Mesendoderm (in vitro differentiated cells): Measurements from ENCODE around the gene PTPRD.

Experiments used
- DNase-seq: peaks from one replicate; pipeline ENCODE4 v3.0.0; 2013
- H2AK5ac ChIP-seq: 2 replicates; pipeline ENCODE4 v1.6.1; 2013; ENCODE audit warnings: low read length, inconsistent platforms
- H2BK120ac ChIP-seq: 2 replicates; pipeline ENCODE4 v1.6.1; 2013; ENCODE audit warnings: low read depth, mild to moderate bottlenecking, low read length, moderate library complexity, mixed read lengths
- H2BK15ac ChIP-seq: replicated peaks from 2 replicates; pipeline ENCODE4 v1.6.1; 2013; ENCODE audit warnings: low read depth, mild to moderate bottlenecking, moderate library complexity
- H2BK5ac ChIP-seq: 2 replicates; pipeline ENCODE4 v1.6.1; 2013; ENCODE audit warnings: low read length, inconsistent platforms
- H3K18ac ChIP-seq: 2 replicates; pipeline ENCODE4 v1.6.1; 2013; ENCODE audit warnings: mild to moderate bottlenecking, low read length, mixed read lengths
- H3K23ac ChIP-seq: one replicate; pipeline ENCODE4 v1.6.1; 2013; ENCODE audit warnings: low read length
- H3K27ac ChIP-seq: 2 replicates; pipeline ENCODE4 v1.5.1; 2013; ENCODE audit warnings: low read depth, mild to moderate bottlenecking, inconsistent platforms, low read length, moderate library complexity
- H3K27me3 ChIP-seq: 2 replicates; pipeline ENCODE4 v1.6.1; 2013; ENCODE audit warnings: low read length, control low read depth, mild to moderate bottlenecking, inconsistent platforms; ENCODE audit not compliant: insufficient read depth, poor library complexity
- H3K36me3 ChIP-seq: 2 replicates; pipeline ENCODE4 v1.6.1; 2013; ENCODE audit warnings: low read length, inconsistent platforms; ENCODE audit not compliant: control insufficient read depth, insufficient read depth
- H3K4ac ChIP-seq: one replicate; pipeline ENCODE4 v1.6.1; 2013; ENCODE audit warnings: low read depth, mild to moderate bottlenecking, low read length, moderate library complexity
- H3K4me1 ChIP-seq: 2 replicates; pipeline ENCODE4 v1.6.1; 2013; ENCODE audit warnings: low read depth, low read length, inconsistent platforms; ENCODE audit not compliant: control insufficient read depth
- H3K4me2 ChIP-seq: 2 replicates; pipeline ENCODE4 v1.6.1; 2013; ENCODE audit warnings: low read length
- H3K4me3 ChIP-seq: 2 replicates; pipeline ENCODE4 v1.5.1; 2013; ENCODE audit warnings: mild to moderate bottlenecking, low read length
- H3K56ac ChIP-seq: one replicate; pipeline ENCODE4 v1.6.1; 2013; ENCODE audit warnings: low read length
- H3K79me1 ChIP-seq: 2 replicates; pipeline ENCODE4 v1.6.1; 2013; ENCODE audit warnings: low read length, inconsistent platforms
- H3K79me2 ChIP-seq: 2 replicates; pipeline ENCODE4 v1.6.1; 2013; ENCODE audit warnings: mild to moderate bottlenecking, low read length; ENCODE audit not compliant: control insufficient read depth, insufficient read depth
- H3K9ac ChIP-seq: 2 replicates; pipeline ENCODE4 v1.6.1; 2013; ENCODE audit warnings: low read length, inconsistent platforms
- H4K5ac ChIP-seq: one replicate; pipeline ENCODE4 v1.6.1; 2013; ENCODE audit warnings: low read length
- H4K8ac ChIP-seq: one replicate; pipeline ENCODE4 v1.6.1; 2013; ENCODE audit warnings: low read depth, mild to moderate bottlenecking, control low read depth, low read length, moderate library complexity
- whole genome bisulfite sequencing: extraction: QIAGEN DNeasy Blood & Tissue Kit; methylation state at CpG from one replicate; pipeline ENCODE4 v1.1.7; 2013; ENCODE audit warnings: low lambda C conversion rate, missing lambda C conversion rate; ENCODE audit not compliant: insufficient coverage; ENCODE audit errors: extremely low coverage; 5-methylcytosine and 5-hydroxymethylcytosine counted together

Gene PTPRD

GRCh38 chr9:8382266-8382665 is 2230.5 kb downstream of the PTPRD start:
- no peak overlapping the region for H3K23ac ChIP-seq
- no peaks in the 10 kb centered on the region for H3K27me3 ChIP-seq
- no peaks in the 10 kb centered on the region for H3K4me1 ChIP-seq
- H3K18ac ChIP-seq, result no peak overlapping the region
- peak; percentile 31 for DNase-seq
- H2BK15ac ChIP-seq, result no peak overlapping the region
- H3K36me3 ChIP-seq, result no peaks in the 10 kb centered on the region
- no peak overlapping the region for H3K9ac ChIP-seq
- H3K4me2 ChIP-seq, result no peak overlapping the region
- WGBS, result no CpG with 5 or more reads among the region's 1 CpG
- H2AK5ac ChIP-seq, result no peak overlapping the region
- no peak overlapping the region for H3K4ac ChIP-seq
- H2BK120ac ChIP-seq, result no peak overlapping the region
- no peak overlapping the region for H4K5ac ChIP-seq
- H2BK5ac ChIP-seq, result no peak overlapping the region
- H3K79me2 ChIP-seq, result no peaks in the 10 kb centered on the region
- no peaks in the 10 kb centered on the region for H3K79me1 ChIP-seq
- H3K4me3 ChIP-seq, result no peak overlapping the region
- H3K27ac ChIP-seq, result no peak overlapping the region
- H3K56ac ChIP-seq, result no peak overlapping the region
- H4K8ac ChIP-seq, result no peak overlapping the region

GRCh38 chr9:8381601-8382000 is 2231.2 kb downstream of the PTPRD start:
- Histone ChIP-seq H3K56ac (no peak overlapping the region), H3K23ac (no peak overlapping the region), H2BK15ac (no peak overlapping the region), H3K18ac (no peak overlapping the region), H3K36me3 (no peaks in the 10 kb centered on the region), H3K27ac (no peak overlapping the region), H3K4ac (no peak overlapping the region), H3K4me3 (no peak overlapping the region), H4K5ac (no peak overlapping the region), H3K27me3 (no peaks in the 10 kb centered on the region), H3K4me1 (no peaks in the 10 kb centered on the region), H3K79me1 (no peaks in the 10 kb centered on the region), H2BK5ac (no peak overlapping the region), H3K79me2 (no peaks in the 10 kb centered on the region), H2BK120ac (no peak overlapping the region), H3K9ac (no peak overlapping the region), H3K4me2 (no peak overlapping the region), H2AK5ac (no peak overlapping the region), H4K8ac (no peak overlapping the region)
- no CpG with 5 or more reads among the region's 3 CpGs for WGBS
- no peak for DNase-seq

GRCh38 chr9:8374471-8374870 is 2238.3 kb downstream of the PTPRD start:
- Histone ChIP-seq H3K18ac (no peak overlapping the region), H2BK120ac (no peak overlapping the region), H3K36me3 (no peaks in the 10 kb centered on the region), H3K4me3 (no peak overlapping the region), H3K4me1 (peaks cover 2% of the 10 kb centered on the region), H4K8ac (no peak overlapping the region), H2BK5ac (no peak overlapping the region), H3K4ac (no peak overlapping the region), H2AK5ac (no peak overlapping the region), H3K9ac (no peak overlapping the region), H3K56ac (no peak overlapping the region), H2BK15ac (no peak overlapping the region), H4K5ac (no peak overlapping the region), H3K4me2 (no peak overlapping the region), H3K27ac (no peak overlapping the region), H3K23ac (no peak overlapping the region), H3K79me2 (no peaks in the 10 kb centered on the region), H3K27me3 (no peaks in the 10 kb centered on the region), H3K79me1 (no peaks in the 10 kb centered on the region)
- peak; percentile 13 for DNase-seq
- no CpG with 5 or more reads among the region's 3 CpGs for WGBS

- no peak overlapping the region for H3K56ac ChIP-seq
- H2AK5ac ChIP-seq, result no peak overlapping the region
- DNase-seq, result peak; percentile 86
- no peak overlapping the region for H3K23ac ChIP-seq
- no peak overlapping the region for H4K8ac ChIP-seq
- H3K4me3 ChIP-seq, result no peak overlapping the region
- H3K27ac ChIP-seq, result no peak overlapping the region
- no peak overlapping the region for H3K18ac ChIP-seq
- H2BK15ac ChIP-seq, result no peak overlapping the region
- peaks cover 2% of the 10 kb centered on the region for H3K4me1 ChIP-seq
- H3K79me1 ChIP-seq, result no peaks in the 10 kb centered on the region
- H3K27me3 ChIP-seq, result no peaks in the 10 kb centered on the region
- no peaks in the 10 kb centered on the region for H3K36me3 ChIP-seq
- no CpG with 5 or more reads among the region's 2 CpGs for WGBS
- H2BK5ac ChIP-seq, result no peak overlapping the region
- H3K4ac ChIP-seq, result no peak overlapping the region
- no peaks in the 10 kb centered on the region for H3K79me2 ChIP-seq
- H2BK120ac ChIP-seq, result no peak overlapping the region
- H3K9ac ChIP-seq, result no peak overlapping the region
- no peak overlapping the region for H4K5ac ChIP-seq
- no peak overlapping the region for H3K4me2 ChIP-seq
These were observed 2241.1 kb downstream of the PTPRD start for GRCh38 chr9:8371686-8372085.

- Histone ChIP-seq H3K36me3 (no peaks in the 10 kb centered on the region), H2BK120ac (no peak overlapping the region), H3K4me2 (no peak overlapping the region), H2AK5ac (no peak overlapping the region), H2BK5ac (no peak overlapping the region), H3K79me2 (no peaks in the 10 kb centered on the region), H3K27ac (no peak overlapping the region), H4K5ac (no peak overlapping the region), H3K4me3 (no peak overlapping the region), H2BK15ac (no peak overlapping the region), H3K9ac (no peak overlapping the region), H3K79me1 (no peaks in the 10 kb centered on the region), H3K18ac (no peak overlapping the region), H3K4me1 (no peaks in the 10 kb centered on the region), H3K27me3 (no peaks in the 10 kb centered on the region), H3K4ac (no peak overlapping the region), H3K23ac (no peak overlapping the region), H4K8ac (no peak overlapping the region), H3K56ac (no peak overlapping the region)
- DNase-seq, result peak; percentile 65
- no CpG with 5 or more reads among the region's 3 CpGs for WGBS
These were observed 2246.5 kb downstream of the PTPRD start for GRCh38 chr9:8366161-8366926.
